ENCODE measurements around the gene ZSCAN23. TPM values are rescaled to one million over a fixed set of nuclear protein-coding genes. Genes with fewer than 3 reads are reported as not detected.
A peak's percentile ranks its signal among the peaks of the same experiment; 100 is the strongest.

The ZSCAN23 gene
- total RNA-seq, 2 donors from 2014 or later = 1.2 to 2.2 TPM

GRCh38 chr6:28393912-28394662 is 49.2 kb downstream of the ZSCAN23 start:
- no peak for ATAC-seq
- intact Hi-C loops (cut with DNase I, micrococcal nuclease) = no loop called here
- DNase-seq = no peak

- intact Hi-C loops (cut with DNase I, micrococcal nuclease) = no loop called here
- no peak for ATAC-seq
- DNase-seq = no peak
Observed at GRCh38 chr6:28390688-28391087, 52.6 kb downstream of the ZSCAN23 start.

DNA sequence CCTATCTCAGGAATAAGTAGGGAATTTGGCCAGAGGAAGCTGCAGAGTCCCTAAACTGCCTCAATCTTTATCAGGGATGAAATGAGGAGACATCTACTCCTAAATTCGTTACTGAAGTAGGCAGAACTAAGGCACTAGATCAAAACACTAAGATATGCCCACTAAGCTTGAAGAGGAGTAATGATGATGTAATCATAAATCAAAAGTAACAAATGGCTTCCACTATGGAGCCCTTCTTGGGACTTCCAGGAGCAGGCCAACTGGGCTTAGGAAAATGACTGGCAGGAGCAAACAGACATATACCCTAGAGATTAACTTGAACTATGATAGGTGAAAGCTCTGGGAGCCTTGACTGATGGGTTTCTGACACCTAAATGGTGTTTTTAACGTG is 59.2 kb downstream of the ZSCAN23 start:
- ATAC-seq (no peak), DNase-seq (no peak)
- intact Hi-C loops (cut with DNase I, micrococcal nuclease) = no loop called here

- DNase-seq (peak; percentile 91 to 94), ATAC-seq (peak; percentile 98)
- intact Hi-C loops (cut with DNase I, micrococcal nuclease) = no loop called here
Observed at GRCh38 chr6:28383235-28384142, 59.8 kb downstream of the ZSCAN23 start.

Other genes starting within 250 kb of the ZSCAN23 start
- gene ZSCAN9, start 218.2 kb downstream of the ZSCAN23 start, total RNA-seq = 10 to 100 TPM; 10.4 to 12.8 TPM
- 1 to 10 TPM; 4.8 to 6.0 TPM for gene ZKSCAN4, start 191.2 kb downstream of the ZSCAN23 start, total RNA-seq
- gene NKAPL, start 184.2 kb downstream of the ZSCAN23 start, total RNA-seq = under 1 TPM; 0.21 to 0.47 TPM
- gene ZSCAN26, start 176.3 kb downstream of the ZSCAN23 start, total RNA-seq = 1 to 10 TPM; 3.8 to 7.9 TPM
- gene PGBD1, start 161.9 kb downstream of the ZSCAN23 start, total RNA-seq = 1 to 10 TPM; 1.4 to 1.5 TPM
- 10 to 100 TPM in 1 of 2 donors, 1 to 10 TPM in 1; 8.6 to 10.2 TPM for gene ZSCAN31, start 107.3 kb downstream of the ZSCAN23 start, total RNA-seq
- gene ZKSCAN3, start 93.5 kb downstream of the ZSCAN23 start, total RNA-seq = 1 to 10 TPM; 3.2 to 6.2 TPM
- gene ZSCAN12, start 43.7 kb downstream of the ZSCAN23 start, total RNA-seq = 1 to 10 TPM; 4.9 to 5.1 TPM
- not detected for gene GPX6, start 72.3 kb upstream of the ZSCAN23 start, total RNA-seq
- gene GPX5, start 82.4 kb upstream of the ZSCAN23 start, total RNA-seq = not detected

Measured in left colon (tissue), 2 donors.